NCI-H345 treated with DMSO at 0.1 percent for 48 hours (cell line): ENCODE measurements around the gene TMEM266.

ENCODE experiments used
- DNase-seq: peaks from one replicate; lab custom pipeline; 2025; ENCODE audit not compliant: unreplicated experiment; lab: John Stamatoyannopoulos, UW

TMEM266 gene

GRCh38 chr15:76180321-76180720, 120.5 kb downstream of the TMEM266 start:
- no peak for DNase-seq

- no peak for DNase-seq
Observed at GRCh38 chr15:76181705-76182107, 121.9 kb downstream of the TMEM266 start.

DNA sequence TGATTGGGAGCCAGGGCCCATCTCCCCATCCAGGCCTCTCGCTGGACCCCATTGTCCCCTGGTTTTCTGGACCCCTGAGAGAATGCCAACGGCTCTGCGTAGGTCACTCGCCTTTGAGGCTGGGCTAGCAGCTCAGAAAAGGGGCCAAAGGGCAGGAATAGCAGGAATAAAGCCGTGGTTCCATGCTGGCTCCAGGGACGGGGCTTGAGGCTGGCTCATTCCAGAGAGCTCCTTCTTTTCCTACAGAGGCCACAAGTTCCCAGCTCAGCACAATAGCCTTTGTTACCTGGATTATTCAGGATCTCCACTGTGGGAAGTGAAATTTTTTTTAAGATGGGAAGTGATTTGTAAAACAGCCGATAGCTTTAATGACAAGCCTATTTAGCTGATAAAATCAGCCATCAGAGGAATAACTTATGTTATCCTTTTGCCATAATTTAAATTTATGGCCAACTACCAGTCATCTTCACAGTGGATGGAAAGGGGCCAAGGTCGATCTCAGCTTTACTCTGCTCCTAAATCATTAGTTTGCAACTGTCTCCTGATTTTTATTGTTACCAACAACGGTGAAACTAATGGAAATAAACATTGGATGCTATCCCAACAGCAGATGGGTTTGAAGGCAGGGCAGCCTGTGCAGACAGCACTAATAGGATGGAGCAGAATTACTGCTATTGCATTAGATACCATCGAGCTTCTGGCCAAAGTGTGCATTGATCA, 124.3 kb downstream of the TMEM266 start:
- DNase-seq: no peak

GRCh38 chr15:76184650-76185035, 124.9 kb downstream of the TMEM266 start:
- DNase-seq: no peak

DNA sequence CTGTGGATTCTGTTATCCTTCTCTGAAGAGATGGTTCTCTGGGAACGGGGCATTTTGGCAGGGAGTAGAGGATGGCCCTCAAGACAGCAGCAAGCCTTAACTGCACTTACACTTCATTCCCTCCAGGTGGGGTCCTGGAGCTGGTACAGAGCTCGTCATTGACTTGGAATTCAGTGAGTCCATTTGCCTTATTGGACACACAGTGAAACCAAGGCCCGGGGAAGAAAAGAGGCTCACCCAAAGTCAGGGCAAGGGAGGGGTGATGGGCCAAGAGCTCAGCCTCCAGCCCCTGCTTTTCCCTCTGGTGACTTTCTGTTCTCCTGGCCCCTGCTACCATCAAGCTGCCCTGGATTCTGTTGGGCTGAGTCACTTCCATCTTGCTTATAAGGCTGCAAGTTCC, 125.9 kb downstream of the TMEM266 start:
- DNase-seq: no peak

GRCh38 chr15:76187163-76187562, 127.4 kb downstream of the TMEM266 start:
- no peak for DNase-seq

GRCh38 chr15:76189106-76189505, 129.3 kb downstream of the TMEM266 start:
- no peak for DNase-seq

DNA sequence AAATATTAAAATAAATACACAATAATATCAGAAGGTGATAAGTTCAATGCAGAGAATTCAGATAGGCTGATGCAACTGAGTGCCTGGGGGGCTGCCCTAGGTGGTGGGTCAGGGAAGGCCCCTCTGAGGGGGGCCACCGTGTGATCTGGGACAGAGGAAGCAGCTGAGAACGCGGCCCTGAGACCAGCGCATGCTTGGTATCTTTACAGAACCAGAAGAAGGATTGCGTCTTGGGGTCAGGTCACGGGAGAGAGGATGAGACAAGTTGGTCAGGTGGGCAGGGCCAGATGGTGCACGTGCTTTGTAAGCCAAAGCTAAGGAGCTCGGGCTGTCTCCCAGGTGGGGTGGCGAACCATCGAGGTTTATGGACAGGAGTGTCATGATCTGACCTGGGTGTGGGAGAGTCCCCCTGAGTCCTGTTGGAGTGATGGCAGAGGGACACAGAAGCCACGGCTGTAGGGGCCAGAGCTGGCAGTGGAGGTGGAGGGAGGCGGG, 130.3 kb downstream of the TMEM266 start:
- DNase-seq: no peak

DNA sequence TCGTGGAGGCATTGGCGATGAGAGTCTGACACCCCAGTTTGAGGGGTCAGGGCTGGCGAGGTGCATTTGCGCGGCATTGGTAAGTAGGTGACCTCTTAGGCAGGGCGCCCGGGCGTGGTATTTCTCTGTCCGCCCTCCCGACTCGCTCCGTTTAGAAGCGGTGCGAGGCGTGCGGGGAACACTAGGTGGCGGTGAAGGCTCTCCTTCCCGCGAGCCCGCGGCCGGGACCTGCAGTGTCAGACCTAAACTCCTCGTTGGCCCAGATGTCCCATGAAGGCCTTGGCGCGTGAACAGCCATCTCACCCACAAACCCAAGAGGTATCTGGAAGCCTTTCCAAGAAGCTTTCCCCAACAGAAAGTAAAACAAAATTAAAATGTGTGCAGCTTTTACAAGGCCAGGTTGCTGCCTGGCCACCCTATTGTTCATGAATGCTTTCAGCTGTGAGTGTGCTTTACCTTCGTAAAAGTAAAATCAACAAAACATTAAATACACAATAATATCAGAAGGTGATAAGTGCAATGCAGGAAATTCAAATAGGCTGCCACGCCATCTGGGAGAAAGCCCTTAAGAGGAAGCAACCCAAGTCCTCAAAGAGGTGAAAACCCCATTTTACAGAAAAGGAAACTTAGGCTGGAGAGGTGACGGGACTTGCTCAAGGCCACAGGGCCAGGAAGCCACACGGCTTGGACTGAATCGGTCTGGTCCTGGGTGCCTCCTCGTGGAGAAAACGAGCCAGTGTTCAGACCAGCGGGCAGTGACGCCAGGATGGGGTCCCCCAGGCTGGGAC, 131.2 kb downstream of the TMEM266 start:
- peak; percentile 32 for DNase-seq

GRCh38 chr15:76191539-76192244, 131.9 kb downstream of the TMEM266 start:
- no peak for DNase-seq

- DNase-seq: no peak
Observed at GRCh38 chr15:76192715-76193114, 132.9 kb downstream of the TMEM266 start.

GRCh38 chr15:76193934-76194333, 134.1 kb downstream of the TMEM266 start:
- no peak for DNase-seq

GRCh38 chr15:76195506-76196268, 135.9 kb downstream of the TMEM266 start:
- no peak for DNase-seq

GRCh38 chr15:76196269-76197231, 136.8 kb downstream of the TMEM266 start:
- no peak for DNase-seq

DNA sequence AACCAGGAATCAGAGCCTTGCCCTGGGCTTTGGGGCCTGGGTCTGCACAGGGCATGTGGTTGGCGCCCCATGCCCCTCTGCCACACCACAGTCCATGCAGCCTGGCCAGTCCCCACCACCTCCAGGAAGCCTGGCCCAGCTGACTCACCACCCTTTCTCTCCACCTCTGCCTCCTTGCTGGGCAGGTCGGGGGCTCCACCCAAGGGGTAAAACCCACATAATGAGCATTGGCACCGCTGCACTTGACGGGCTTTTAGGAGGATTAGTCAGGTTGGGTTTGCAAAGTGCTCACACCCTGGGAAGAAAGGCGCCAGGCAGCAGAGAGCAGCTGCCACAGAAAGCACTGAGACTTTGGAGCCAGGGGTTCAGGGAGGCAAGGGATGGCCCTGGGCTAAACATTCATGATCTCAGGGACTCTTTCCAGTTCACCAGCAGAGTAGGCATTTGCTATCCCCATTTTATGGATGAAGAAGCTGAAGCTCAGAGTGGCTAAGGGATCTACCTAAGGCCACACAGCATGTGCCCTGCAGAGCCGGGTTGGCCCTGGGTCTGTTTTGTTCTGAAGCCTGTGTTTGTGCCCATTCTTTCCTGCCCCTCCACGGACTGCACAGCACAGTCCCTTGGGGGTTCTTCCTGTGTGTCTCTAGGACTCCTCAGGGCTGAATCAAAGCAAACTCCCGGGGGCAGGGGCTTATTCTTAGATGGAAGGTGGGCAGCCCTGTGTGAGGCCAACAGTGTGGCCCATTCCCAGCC, 138.1 kb downstream of the TMEM266 start:
- DNase-seq: no peak

DNA sequence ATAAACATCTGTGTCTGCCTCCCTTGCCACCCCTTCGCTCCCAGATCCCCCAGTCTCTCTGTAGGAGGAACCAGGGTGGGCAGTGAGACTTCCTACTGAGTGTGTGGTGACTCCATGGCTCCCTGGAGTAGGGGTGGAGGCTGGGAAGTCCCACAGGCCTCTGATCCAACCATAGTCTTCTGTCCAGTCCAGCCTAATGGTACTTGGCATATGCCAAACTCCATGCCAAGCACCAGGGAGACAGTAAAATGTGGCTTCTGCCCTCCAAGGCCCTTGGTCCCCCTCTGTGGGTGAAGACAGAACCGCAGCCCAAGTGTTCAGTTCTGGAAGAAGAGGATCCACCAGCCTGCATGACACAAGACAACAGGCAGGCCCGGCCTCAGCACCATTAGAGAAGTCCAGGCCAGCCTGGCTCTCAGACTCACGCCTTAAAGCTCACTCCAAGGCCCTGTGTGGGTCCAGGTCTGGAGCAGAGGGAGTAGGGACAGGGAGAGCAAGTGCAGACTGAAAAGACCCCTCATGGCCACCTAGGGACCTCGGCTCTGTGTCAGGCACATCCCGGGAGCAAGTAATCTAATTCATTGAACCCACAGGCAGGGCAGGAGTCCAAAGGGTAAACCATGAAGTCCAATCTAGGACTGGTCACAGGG, 138.8 kb downstream of the TMEM266 start:
- no peak for DNase-seq

DNA sequence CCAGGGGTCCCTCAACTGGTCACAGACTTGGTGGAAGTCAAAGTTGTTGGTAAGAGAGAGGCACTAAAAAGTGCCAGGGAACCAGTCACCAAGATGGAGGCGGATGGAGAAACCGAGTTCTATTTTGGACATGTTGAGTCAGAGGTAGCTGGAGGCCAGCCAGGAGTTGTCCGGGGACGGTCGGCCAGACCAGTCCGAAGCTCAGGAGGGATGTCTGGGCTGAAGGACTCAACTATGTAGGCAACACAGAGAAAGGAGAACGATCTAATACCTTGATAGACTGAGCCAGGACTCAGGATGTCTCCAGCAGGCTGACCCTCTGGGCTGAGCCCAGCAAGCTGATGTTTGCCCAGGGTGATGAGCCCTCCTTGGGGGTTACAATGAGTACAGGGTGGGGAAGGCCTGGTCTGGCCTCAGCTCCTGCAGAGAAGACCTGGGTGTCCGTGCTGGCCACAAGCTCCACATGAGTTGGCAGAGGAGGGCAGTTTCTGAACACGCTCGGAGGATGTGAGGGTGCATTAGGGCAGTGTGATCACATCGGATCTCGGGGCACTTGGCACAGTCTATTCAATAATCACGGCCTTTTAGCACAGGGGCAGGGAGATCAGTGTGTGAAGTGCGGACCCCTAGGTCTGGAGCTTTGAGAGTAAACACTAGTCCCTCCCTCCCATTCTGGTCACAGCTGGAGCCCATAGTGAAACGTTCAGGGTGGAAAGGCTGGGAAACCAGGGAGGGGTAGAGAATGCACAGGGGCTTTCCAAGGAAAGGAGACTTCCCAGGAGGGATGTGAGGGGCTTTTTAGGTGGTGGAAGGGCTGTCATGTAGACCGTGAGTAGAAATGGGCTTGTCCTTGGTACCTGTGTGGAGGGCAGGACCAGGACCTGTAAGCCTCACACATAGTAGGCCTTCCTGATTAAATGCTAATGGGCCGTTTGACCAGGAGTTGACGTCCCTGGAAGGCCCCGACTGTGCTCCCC, 139.6 kb downstream of the TMEM266 start:
- DNase-seq: no peak
